CD4-positive, alpha-beta T cell treated with Interferon alpha-2 for 1 hour (primary cell): ENCODE measurements around the gene DPT.
"Not testable (repeated sequence)": the region's sequence is repeated elsewhere in the genome, so short reads cannot be mapped to it uniquely, and the experiment has no call there.

Experiments used
- DNase-seq, 2 donors: peaks; one replicate each; pipeline ENCODE4 v3.0.0-alpha.2; 2020 to 2022

DPT gene

GRCh38 chr1:168728473-168729404 lies at the start of gene DPT:
DPT (minus strand) TSS chr1:168729206; CDS start chr1:168729174, 32 bp downstream.
- DNase-seq: no peak

- no peak for DNase-seq
These were observed 46.4 kb upstream of the DPT start for GRCh38 chr1:168775366-168775765.

DNA sequence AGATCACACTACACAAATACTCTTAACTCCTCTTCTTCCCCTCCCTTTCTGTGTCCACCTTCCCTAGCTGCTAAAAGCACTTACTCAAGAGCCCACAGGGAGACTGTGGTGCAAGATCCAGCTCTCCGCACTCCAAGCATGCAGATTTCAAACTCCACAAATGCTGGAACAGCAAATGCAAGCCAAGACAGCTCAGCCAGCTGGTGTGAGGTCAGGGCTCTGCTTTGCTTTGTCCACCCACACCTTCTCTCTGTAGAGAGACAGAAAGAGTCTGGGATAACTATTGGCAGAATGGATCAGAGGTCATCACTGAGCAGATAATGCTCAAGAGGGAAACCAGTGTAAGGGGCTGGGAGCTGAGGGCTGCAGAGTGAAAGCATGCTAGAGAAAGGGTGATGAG lies 45.2 kb upstream of the DPT start:
- no peak for DNase-seq

GRCh38 chr1:168772428-168773060 lies 43.5 kb upstream of the DPT start:
- DNase-seq: no peak

DNA sequence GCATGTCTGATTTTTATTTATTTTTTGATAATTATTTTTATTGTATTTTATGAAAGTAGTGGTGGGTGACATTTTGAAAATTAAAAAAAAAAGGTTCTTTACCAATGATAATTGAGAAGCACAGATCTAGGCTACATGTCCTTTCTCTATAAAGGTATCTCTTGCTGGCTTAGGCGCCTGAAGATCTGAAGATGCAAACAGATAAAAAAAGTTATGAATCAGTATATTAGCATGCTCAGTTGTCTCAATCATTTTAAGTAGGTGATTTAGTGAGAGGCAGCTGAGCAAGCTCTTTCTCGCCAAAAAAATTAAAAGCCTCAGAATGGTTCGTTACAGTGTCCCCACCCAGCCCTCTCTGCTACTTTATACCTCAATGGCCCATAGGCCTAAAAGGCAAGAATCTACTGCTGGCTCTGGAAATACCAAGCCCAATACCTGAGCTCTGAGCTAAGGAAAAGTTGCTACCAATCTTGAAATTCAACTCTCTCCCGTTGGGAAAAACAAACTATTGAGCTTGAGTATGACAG lies 42.2 kb upstream of the DPT start:
- no peak for DNase-seq

DNA sequence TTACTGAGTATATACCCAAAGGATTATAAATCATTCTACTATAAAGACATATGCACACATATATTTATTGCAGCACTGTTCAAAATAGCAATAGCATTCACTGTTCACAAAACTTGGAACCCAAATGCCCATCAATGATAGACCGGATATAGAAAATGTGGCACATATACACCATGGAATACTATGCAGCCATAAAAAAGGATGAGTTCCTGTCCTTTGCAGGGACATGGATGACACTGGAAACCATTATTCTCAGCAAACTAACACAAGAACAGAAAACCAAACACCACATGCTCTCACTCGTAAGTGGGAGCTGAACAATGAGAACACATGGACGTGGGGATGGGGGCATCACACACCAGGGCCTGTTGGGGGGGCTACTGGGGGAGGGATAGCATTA lies 40.9 kb upstream of the DPT start:
- DNase-seq: not testable (repeated sequence)

GRCh38 chr1:168767894-168768584 lies 39.0 kb upstream of the DPT start:
- DNase-seq: no peak

- DNase-seq: no peak
These were observed 37.6 kb upstream of the DPT start for GRCh38 chr1:168766568-168766967.

GRCh38 chr1:168763031-168763430 lies 34.0 kb upstream of the DPT start:
- DNase-seq: no peak

GRCh38 chr1:168762473-168762872 lies 33.5 kb upstream of the DPT start:
- no peak for DNase-seq

GRCh38 chr1:168760781-168761180 lies 31.8 kb upstream of the DPT start:
- DNase-seq: no peak

- DNase-seq: no peak
These were observed 31.2 kb upstream of the DPT start for GRCh38 chr1:168760241-168760640.

- DNase-seq: no peak
These were observed 30.1 kb upstream of the DPT start for GRCh38 chr1:168759077-168759476.

DNA sequence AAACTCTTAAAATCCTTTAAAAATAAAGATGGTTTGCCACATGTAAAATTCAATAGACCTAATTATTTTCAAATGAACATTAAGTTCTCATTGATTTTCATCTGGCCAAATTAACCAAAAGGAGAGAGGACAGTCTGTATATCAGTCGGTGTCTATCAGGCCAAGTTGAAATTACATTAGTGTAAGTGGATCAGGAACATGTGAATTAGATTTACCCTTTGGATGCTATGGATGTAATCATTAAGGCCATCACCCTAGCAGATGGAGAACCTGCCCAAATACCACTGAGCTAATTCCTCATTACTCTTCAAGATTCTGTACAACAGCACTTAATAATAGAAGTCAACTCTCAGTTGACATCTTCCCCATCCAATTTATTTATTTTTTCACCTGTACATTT lies 29.5 kb upstream of the DPT start:
- DNase-seq: no peak

DNA sequence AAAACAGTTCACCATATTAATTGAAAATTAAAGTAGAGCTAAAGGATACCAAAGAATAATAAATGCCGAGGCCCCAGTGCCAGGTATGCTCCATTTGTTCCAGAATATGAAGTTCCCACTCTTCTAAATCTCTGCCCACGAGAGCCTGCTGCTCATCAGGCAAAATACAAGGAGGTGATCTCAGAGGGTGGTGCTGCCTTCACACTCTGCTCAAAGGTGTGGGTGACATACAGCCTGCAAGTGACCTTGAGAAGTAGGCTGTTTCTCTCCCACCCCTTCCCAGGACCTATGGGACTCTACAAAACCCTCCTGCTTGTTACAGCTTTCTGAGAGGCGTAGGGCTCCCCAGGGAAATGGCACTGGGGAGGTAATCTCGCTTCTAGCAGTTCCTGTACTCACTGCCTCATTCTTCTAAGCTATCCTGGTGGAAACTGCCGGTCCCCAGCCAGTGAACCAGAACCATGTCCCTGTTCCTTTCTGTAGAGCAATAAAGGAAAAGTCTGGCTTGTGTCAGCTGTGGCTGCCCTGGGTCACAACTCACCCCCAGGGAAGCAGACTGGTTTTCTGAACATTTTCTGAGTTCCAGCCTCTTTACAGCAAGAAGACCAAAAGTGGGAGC lies 26.9 kb upstream of the DPT start:
- DNase-seq: no peak

GRCh38 chr1:168752171-168752832 lies 23.3 kb upstream of the DPT start:
- DNase-seq: no peak

DNA sequence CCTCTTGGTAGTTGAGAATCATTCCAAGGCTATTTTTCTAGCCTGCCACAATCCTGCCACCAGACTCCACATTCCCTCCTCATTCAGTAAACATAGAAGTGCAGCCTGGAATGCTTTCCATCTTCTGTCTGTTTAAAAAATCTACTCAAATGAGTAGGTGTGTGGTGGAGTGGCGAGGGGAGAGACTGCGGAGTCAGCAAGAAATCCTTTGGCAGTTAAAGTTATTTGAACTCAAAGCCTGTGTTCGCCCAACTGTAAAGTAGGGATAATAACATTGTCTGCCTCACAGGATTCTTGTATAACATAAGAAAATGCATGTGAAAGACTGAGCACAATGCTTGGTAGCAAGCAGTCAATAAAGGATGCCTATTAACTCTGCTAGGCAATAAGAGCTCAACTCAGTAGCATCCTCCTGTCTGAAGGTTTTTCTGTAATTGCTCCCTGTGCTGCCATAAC lies 22.2 kb upstream of the DPT start:
- DNase-seq: no peak

GRCh38 chr1:168742994-168743650 lies 14.1 kb upstream of the DPT start:
- no peak for DNase-seq

- no peak for DNase-seq
These were observed 13.4 kb upstream of the DPT start for GRCh38 chr1:168742386-168742785.

GRCh38 chr1:168739908-168740307 lies 10.9 kb upstream of the DPT start:
- DNase-seq: no peak

DNA sequence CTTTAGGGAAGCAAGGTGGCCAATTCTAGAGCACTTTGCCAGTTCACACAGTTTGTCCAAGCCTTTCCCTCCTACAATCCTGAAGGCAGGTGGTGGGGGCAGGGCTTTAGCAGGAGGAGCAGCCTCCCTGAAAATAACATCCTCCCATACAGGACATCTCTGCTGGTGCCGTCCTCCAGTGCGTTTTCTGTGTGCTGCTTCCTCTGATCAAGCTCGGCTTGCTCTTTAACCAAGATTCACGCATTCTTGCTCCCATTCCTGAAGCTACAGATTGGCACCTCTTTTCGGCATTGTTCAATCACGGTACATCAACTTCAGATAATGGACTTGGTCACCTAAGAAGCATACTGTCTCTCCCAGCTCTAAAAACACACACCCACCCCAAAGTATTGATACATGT lies 7.5 kb upstream of the DPT start:
- no peak for DNase-seq

- DNase-seq: no peak
These were observed 7.0 kb upstream of the DPT start for GRCh38 chr1:168735974-168736373.
